ENCODE measurements around the gene PLCB3. TPM values are rescaled to one million over a fixed set of nuclear protein-coding genes. Genes with fewer than 3 reads are reported as not detected.
A peak's percentile ranks its signal among the peaks of the same experiment; 100 is the strongest.

PLCB3 gene
- total RNA-seq, 1 donor: 3.7 TPM

- H3K4me1 ChIP-seq (ENCODE audit: insufficient read depth, low read length): no peaks in the 10 kb centered on the region
- no peaks in the 10 kb centered on the region for H3K27me3 ChIP-seq (ENCODE audit: insufficient read depth, low read length)
- no peak overlapping the region for H3K4me3 ChIP-seq (ENCODE audit: low read length)
- H3K9me3 ChIP-seq (ENCODE audit: low read depth, low read length): no peaks in the 10 kb centered on the region
Observed at GRCh38 chr11:64260147-64260708, 8.9 kb downstream of the PLCB3 start.

GRCh38 chr11:64261556-64262080, 10.3 kb downstream of the PLCB3 start:
- no peaks in the 10 kb centered on the region for H3K4me1 ChIP-seq (ENCODE audit: insufficient read depth, low read length)
- no peaks in the 10 kb centered on the region for H3K27me3 ChIP-seq (ENCODE audit: insufficient read depth, low read length)
- no peak overlapping the region for H3K4me3 ChIP-seq (ENCODE audit: low read length)
- no peaks in the 10 kb centered on the region for H3K9me3 ChIP-seq (ENCODE audit: low read depth, low read length)

GRCh38 chr11:64262271-64263002, 11.1 kb downstream of the PLCB3 start:
- H3K4me3 ChIP-seq (ENCODE audit: low read length): no peak overlapping the region

GRCh38 chr11:64263021-64263946, 12.0 kb downstream of the PLCB3 start:
- H3K27me3 ChIP-seq (ENCODE audit: insufficient read depth, low read length): no peaks in the 10 kb centered on the region
- no peaks in the 10 kb centered on the region for H3K9me3 ChIP-seq (ENCODE audit: low read depth, low read length)
- H3K4me3 ChIP-seq (ENCODE audit: low read length): no peak overlapping the region
- H3K4me1 ChIP-seq (ENCODE audit: insufficient read depth, low read length): peaks cover 9% of the 10 kb centered on the region

More at GRCh38 chr11:64262271-64263002, 11.1 kb downstream of the PLCB3 start:
- Histone ChIP-seq H3K4me1 (ENCODE audit: insufficient read depth, low read length) (peaks cover under 1% of the 10 kb centered on the region), H3K9me3 (ENCODE audit: low read depth, low read length) (no peaks in the 10 kb centered on the region), H3K27me3 (ENCODE audit: insufficient read depth, low read length) (no peaks in the 10 kb centered on the region)

- H3K9me3 ChIP-seq (ENCODE audit: low read depth, low read length): no peaks in the 10 kb centered on the region
- peaks cover 16% of the 10 kb centered on the region for H3K4me1 ChIP-seq (ENCODE audit: insufficient read depth, low read length)
- no peaks in the 10 kb centered on the region for H3K27me3 ChIP-seq (ENCODE audit: insufficient read depth, low read length)
- H3K4me3 ChIP-seq (ENCODE audit: low read length): no peak overlapping the region
Observed at GRCh38 chr11:64263947-64264317, 12.6 kb downstream of the PLCB3 start.

GRCh38 chr11:64264371-64264852, 13.1 kb downstream of the PLCB3 start:
- Histone ChIP-seq H3K4me1 (ENCODE audit: insufficient read depth, low read length) (peaks cover 20% of the 10 kb centered on the region), H3K4me3 (ENCODE audit: low read length) (no peak overlapping the region), H3K9me3 (ENCODE audit: low read depth, low read length) (no peaks in the 10 kb centered on the region), H3K27me3 (ENCODE audit: insufficient read depth, low read length) (no peaks in the 10 kb centered on the region)

GRCh38 chr11:64265176-64266160, 14.1 kb downstream of the PLCB3 start:
- Histone ChIP-seq H3K27me3 (ENCODE audit: insufficient read depth, low read length) (no peaks in the 10 kb centered on the region), H3K9me3 (ENCODE audit: low read depth, low read length) (no peaks in the 10 kb centered on the region), H3K4me3 (ENCODE audit: low read length) (no peak overlapping the region), H3K4me1 (ENCODE audit: insufficient read depth, low read length) (peaks cover 22% of the 10 kb centered on the region)

- Histone ChIP-seq H3K4me1 (ENCODE audit: insufficient read depth, low read length) (peaks cover 26% of the 10 kb centered on the region), H3K4me3 (ENCODE audit: low read length) (no peak overlapping the region), H3K9me3 (ENCODE audit: low read depth, low read length) (no peaks in the 10 kb centered on the region), H3K27me3 (ENCODE audit: insufficient read depth, low read length) (no peaks in the 10 kb centered on the region)
Observed at GRCh38 chr11:64266339-64266738, 15.0 kb downstream of the PLCB3 start.

- no peaks in the 10 kb centered on the region for H3K9me3 ChIP-seq (ENCODE audit: low read depth, low read length)
- H3K4me1 ChIP-seq (ENCODE audit: insufficient read depth, low read length): peaks cover 35% of the 10 kb centered on the region
- no peak overlapping the region for H3K4me3 ChIP-seq (ENCODE audit: low read length)
- no peaks in the 10 kb centered on the region for H3K27me3 ChIP-seq (ENCODE audit: insufficient read depth, low read length)
Observed at GRCh38 chr11:64267207-64267945, 16.0 kb downstream of the PLCB3 start.

- H3K9me3 ChIP-seq (ENCODE audit: low read depth, low read length): no peaks in the 10 kb centered on the region
- H3K4me1 ChIP-seq (ENCODE audit: insufficient read depth, low read length): peaks cover 35% of the 10 kb centered on the region
- no peaks in the 10 kb centered on the region for H3K27me3 ChIP-seq (ENCODE audit: insufficient read depth, low read length)
- peak overlapping the region; percentile 66 for H3K4me3 ChIP-seq (ENCODE audit: low read length)
Observed at GRCh38 chr11:64268025-64268892, 16.9 kb downstream of the PLCB3 start.

GRCh38 chr11:64268893-64269539, 17.7 kb downstream of the PLCB3 start:
- Histone ChIP-seq H3K27me3 (ENCODE audit: insufficient read depth, low read length) (no peaks in the 10 kb centered on the region), H3K4me3 (ENCODE audit: low read length) (peak overlapping the region; percentile 66), H3K4me1 (ENCODE audit: insufficient read depth, low read length) (peaks cover 35% of the 10 kb centered on the region), H3K9me3 (ENCODE audit: low read depth, low read length) (no peaks in the 10 kb centered on the region)

- no peaks in the 10 kb centered on the region for H3K27me3 ChIP-seq (ENCODE audit: insufficient read depth, low read length)
- H3K4me3 ChIP-seq (ENCODE audit: low read length): peak overlapping the region; percentile 66
- peaks cover 35% of the 10 kb centered on the region for H3K4me1 ChIP-seq (ENCODE audit: insufficient read depth, low read length)
- no peaks in the 10 kb centered on the region for H3K9me3 ChIP-seq (ENCODE audit: low read depth, low read length)
Observed at GRCh38 chr11:64269540-64270220, 18.4 kb downstream of the PLCB3 start.

Data from mononuclear cell (primary cell).